ENCODE results near the gene LIPT2.

GRCh38 chr11:74453373-74453975 lies 40.0 kb downstream of the LIPT2 start:
- TF ChIP-seq CTCF (IDR thresholded peaks at IDR 0.05) (peak; percentile 58 to 65 (median 64)), POLR2A (IDR thresholded peaks at IDR 0.05) (no peak)
